Body of pancreas (tissue), 4 donors: ENCODE data around the gene CRLF3. TPM values are rescaled to one million over a fixed set of nuclear protein-coding genes. Genes with fewer than 3 reads are reported as not detected.

ENCODE experiments used
- ATAC-seq: fragments of 150-250 bp; one replicate; pipeline ENCODE4 v1.9.1; 2016
- DNase-seq, 4 donors: peaks; one replicate each; pipeline ENCODE4 v3.0.0-alpha.2; 2019
- H3K27ac ChIP-seq, 4 donors: fragments of 200-600 bp; sonication (generic); 1 replicate in 3 of 4; 2 replicates in 1 of 4; pipeline versions ENCODE4 v1.5.1 to v1.6.1; 2016 to 2019; ENCODE audit warnings: mild to moderate bottlenecking in 1 of 4, mixed read lengths in 1 of 4, moderate library complexity in 1 of 4
- H3K27me3 ChIP-seq, 2 donors: fragments of 200-600 bp; sonication (generic); one replicate each; pipeline ENCODE4 v1.6.0; 2016; ENCODE audit warnings: mild to moderate bottlenecking in 1 of 2
- H3K36me3 ChIP-seq, 2 donors: fragments of 200-600 bp; sonication (generic); replicated peaks in 1 of 2; 2 replicates each; pipeline ENCODE4 v1.5.1; 2016; ENCODE audit warnings: low read depth in 2 of 2; ENCODE audit not compliant: insufficient read depth in 1 of 2
- H3K4me1 ChIP-seq: fragments of 200-600 bp; sonication (generic); one replicate; pipeline ENCODE4 v1.6.0; 2016
- H3K4me3 ChIP-seq, 2 donors: fragments of 200-600 bp; sonication (generic); 1 replicate in 1 of 2; 2 replicates in 1 of 2; pipeline ENCODE4 v1.5.1; 2016 to 2019
- H3K9me3 ChIP-seq, 3 donors: fragments of 200-600 bp; sonication (generic); 1 replicate in 2 of 3; 2 replicates in 1 of 3; pipeline ENCODE4 v1.5.1; 2016
- POLR2A ChIP-seq, 3 donors: fragments of 450-650 bp; IDR thresholded peaks; one replicate each; pipeline ENCODE4 v1.6.1; 2016; ENCODE audit warnings: antibody characterized with exemption in 3 of 3, mild to moderate bottlenecking in 2 of 3
- WGBS, 2 donors: methylation state at CpG; one replicate each; pipeline ENCODE4 v1.1.5; 2017; 5-methylcytosine and 5-hydroxymethylcytosine counted together
- intact Hi-C: fragments of 100-400 bp; cut with DNase I; formaldehyde crosslinking; loops from one replicate; pipeline ENCODE4 v1.15.1; 2023
- total RNA-seq, 2 donors: library from RNA; depleted of rRNA; stranded (reverse); fragments of >200 nt; gene quantifications; one replicate each; pipeline ENCODE4 v1.1.0, GENCODE V29; 2016
- TF ChIP-seq, protein P1 (sequence below), 7 experiments: fragments of 450-650 bp in 4 of 7; fragments of 200-600 bp in 3 of 7; sonication (generic) in 3 of 7; IDR thresholded peaks; one replicate each; pipeline ENCODE4 v1.5.1; 2016 to 2019; ENCODE audit warnings: antibody characterized with exemption in 7 of 7

CRLF3 gene
- total RNA-seq, 2 donors from 2014 or later: 2.6 to 5.2 TPM

DNA sequence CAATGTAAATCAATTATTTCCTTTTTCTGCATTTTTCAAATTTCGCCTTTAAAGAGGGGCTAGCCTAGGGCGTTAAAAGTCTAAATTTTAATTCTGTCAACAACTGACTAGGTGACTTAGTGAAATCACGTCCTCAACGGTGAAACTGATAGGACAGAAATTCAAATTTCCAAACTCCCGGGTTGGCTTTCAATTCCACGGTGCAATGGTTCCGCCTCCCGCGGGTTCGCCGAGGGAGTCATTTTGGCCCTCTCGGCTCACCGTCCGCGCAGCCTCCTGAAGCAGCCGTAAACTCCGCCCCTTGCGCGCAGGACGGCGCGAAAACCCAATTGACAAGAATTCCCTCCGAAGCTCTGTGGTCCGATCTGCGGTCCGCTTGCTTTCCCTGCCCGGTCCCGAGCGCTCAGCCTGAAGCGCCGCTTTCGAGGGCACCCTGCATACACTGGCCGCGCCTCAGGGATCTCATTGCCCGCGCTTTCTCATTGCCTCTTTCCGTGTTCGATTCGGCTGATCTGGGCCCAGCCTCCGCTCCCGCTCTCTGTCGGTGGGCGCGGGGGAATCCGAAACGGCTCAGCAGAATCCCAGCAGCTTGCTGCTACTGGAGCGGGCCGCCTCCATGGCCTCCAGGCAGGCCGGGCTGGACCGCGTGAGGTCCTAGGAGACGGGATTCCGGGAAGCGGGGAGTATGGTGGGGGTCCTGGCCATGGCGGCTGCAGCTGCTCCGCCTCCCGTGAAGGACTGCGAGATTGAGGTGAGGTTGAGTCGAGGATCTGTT, 7.4 kb upstream of the CRLF3 start, which contains the start of gene ATAD5:
TSS of gene ATAD5 (plus strand) at position 304 of the 775 bp plus-strand sequence. CDS start at position 686, 382 bp downstream.
- ATAC-seq (peak; percentile 100), DNase-seq (peak; percentile 89 to 95 (median 92))
- 0% methylated on average over 12 to 59 of the region's 59 CpGs for whole genome bisulfite sequencing, 2 donors
- H3K36me3 ChIP-seq: no peaks in the 10 kb centered on the region
- H3K27ac ChIP-seq: peak within 1 kb of the TSS in 3 of 4 donors; percentile 22 to 44 (median 33)
- intact Hi-C loops: no loop called here
- H3K4me3 ChIP-seq: peak within 1 kb of the TSS; percentile 66 to 69
- TF ChIP-seq, protein P1, sequence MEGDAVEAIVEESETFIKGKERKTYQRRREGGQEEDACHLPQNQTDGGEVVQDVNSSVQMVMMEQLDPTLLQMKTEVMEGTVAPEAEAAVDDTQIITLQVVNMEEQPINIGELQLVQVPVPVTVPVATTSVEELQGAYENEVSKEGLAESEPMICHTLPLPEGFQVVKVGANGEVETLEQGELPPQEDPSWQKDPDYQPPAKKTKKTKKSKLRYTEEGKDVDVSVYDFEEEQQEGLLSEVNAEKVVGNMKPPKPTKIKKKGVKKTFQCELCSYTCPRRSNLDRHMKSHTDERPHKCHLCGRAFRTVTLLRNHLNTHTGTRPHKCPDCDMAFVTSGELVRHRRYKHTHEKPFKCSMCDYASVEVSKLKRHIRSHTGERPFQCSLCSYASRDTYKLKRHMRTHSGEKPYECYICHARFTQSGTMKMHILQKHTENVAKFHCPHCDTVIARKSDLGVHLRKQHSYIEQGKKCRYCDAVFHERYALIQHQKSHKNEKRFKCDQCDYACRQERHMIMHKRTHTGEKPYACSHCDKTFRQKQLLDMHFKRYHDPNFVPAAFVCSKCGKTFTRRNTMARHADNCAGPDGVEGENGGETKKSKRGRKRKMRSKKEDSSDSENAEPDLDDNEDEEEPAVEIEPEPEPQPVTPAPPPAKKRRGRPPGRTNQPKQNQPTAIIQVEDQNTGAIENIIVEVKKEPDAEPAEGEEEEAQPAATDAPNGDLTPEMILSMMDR (IDR thresholded peaks at IDR 0.05): peak in 1 of 7 experiments; percentile 26
- TF ChIP-seq POLR2A (IDR thresholded peaks at IDR 0.05): peak in 1 of 3 donors; percentile 18
- H3K4me1 ChIP-seq: peaks cover 12% of the 10 kb centered on the region
- H3K9me3 ChIP-seq: no peaks in the 10 kb centered on the region
- H3K27me3 ChIP-seq: no peaks in the 10 kb centered on the region

DNA sequence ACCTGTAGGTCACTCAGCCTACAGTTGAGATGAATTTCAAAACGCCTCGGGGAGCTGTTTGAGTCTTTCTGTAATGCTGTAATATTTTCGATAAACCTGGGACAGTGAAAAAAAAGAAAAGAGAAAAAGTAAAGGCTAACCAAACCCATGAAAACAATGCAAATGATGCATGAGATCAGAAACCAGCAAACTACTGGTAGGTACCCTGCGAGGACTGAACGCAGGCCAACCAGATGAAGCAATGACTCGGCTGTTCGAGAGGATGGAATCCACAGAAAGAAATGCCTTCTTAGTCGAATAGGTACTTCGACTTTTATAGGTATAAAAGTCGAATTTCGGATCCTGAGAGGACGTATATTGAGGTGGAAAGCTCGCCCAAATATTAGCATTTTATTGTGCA, 6.8 kb upstream of the CRLF3 start:
- WGBS, 2 donors: 19 to 22% methylated on average over 13 of the region's 13 CpGs
- H3K27ac ChIP-seq: peak overlapping the region in 3 of 4 donors; percentile 22 to 44 (median 33)
- no peak for ATAC-seq

DNA sequence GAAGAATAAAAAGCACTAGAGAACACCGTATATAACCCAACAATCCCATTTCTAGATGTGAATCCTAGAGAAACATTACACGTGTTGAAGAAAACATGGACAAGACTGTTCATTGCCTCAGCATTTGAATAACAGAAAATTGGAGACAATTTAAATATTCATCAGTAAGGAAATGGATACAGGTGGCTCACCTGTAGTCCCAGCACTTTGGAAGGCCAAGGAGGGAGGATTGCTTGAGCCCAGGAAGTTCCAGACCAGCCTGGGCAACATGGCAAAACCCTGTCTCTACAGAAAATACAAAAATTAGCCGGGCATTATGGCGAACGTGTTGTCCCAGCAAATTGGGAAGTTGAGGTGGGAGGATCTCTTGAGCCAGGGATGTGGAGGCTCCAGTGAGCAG, 4.5 kb upstream of the CRLF3 start:
- Histone ChIP-seq H3K4me1 (peaks cover 16% of the 10 kb centered on the region), H3K27me3 (no peaks in the 10 kb centered on the region), H3K9me3 (no peaks in the 10 kb centered on the region), H3K36me3 (no peaks in the 10 kb centered on the region), H3K4me3 (no peak overlapping the region), H3K27ac (no peak overlapping the region)
- 65 to 71% methylated on average over 5 of the region's 5 CpGs for WGBS, 2 donors
- no peak for TF ChIP-seq POLR2A (IDR thresholded peaks at IDR 0.05)
- TF ChIP-seq, protein P1 (IDR thresholded peaks at IDR 0.05): no peak
- intact Hi-C loops: no loop called here
- ATAC-seq (no peak), DNase-seq (no peak)

More for the DNA sequence above, 6.8 kb upstream of the CRLF3 start:
- H3K4me1 ChIP-seq: peaks cover 12% of the 10 kb centered on the region
- no peaks in the 10 kb centered on the region for H3K27me3 ChIP-seq
- intact Hi-C loops: no loop called here
- H3K4me3 ChIP-seq: peak overlapping the region; percentile 66 to 69
- no peak for TF ChIP-seq POLR2A (IDR thresholded peaks at IDR 0.05)
- TF ChIP-seq, protein P1 (IDR thresholded peaks at IDR 0.05): no peak
- H3K36me3 ChIP-seq: no peaks in the 10 kb centered on the region
- no peaks in the 10 kb centered on the region for H3K9me3 ChIP-seq
- DNase-seq: no peak

DNA sequence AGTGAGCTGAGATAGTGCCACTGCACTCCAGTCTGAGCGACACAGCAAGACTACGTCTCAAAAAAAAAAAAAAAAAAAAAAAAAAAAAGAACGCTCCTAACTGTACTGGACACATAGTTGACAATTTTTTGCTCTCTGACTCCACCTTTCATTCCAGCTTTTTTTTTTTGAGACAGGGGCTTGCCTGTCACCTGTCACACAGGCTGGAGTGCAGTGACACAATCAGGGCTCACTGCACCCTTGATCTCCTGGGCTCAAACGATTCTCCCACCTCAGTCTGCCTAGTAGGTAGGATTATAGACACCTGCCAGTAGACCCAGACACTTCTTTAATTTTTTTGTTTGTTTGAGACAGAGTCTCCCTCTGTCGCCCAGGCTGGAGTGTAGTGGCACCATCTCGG, 2.6 kb upstream of the CRLF3 start:
- H3K36me3 ChIP-seq: no peaks in the 10 kb centered on the region
- no peak for ATAC-seq
- DNase-seq: no peak
- no peaks in the 10 kb centered on the region for H3K9me3 ChIP-seq
- H3K4me1 ChIP-seq: peaks cover 13% of the 10 kb centered on the region
- H3K27ac ChIP-seq: no peak overlapping the region
- TF ChIP-seq POLR2A (IDR thresholded peaks at IDR 0.05): no peak
- TF ChIP-seq, protein P1 (IDR thresholded peaks at IDR 0.05): no peak
- 63 to 76% methylated on average over 5 to 6 of the region's 6 CpGs for WGBS, 2 donors
- intact Hi-C loops: no loop called here
- H3K27me3 ChIP-seq: no peaks in the 10 kb centered on the region
- no peak overlapping the region for H3K4me3 ChIP-seq
